PFSK-1 (cell line): ENCODE results near the gene WSB1.
A peak's percentile ranks its signal among the peaks of the same experiment; 100 is the strongest.

Source experiments
- FOXP2 ChIP-seq: optimal IDR thresholded peaks from 2 replicates; pipeline ENCODE3; 2011; ENCODE audit warnings: borderline replicate concordance, control low read depth, inconsistent platforms; ENCODE audit not compliant: insufficient read depth; ENCODE audit errors: extremely low read length, extremely low read depth
- POLR2AphosphoS5 ChIP-seq: IDR thresholded peaks from 2 replicates; pipeline ENCODE4 v1.6.1; 2012; ENCODE audit warnings: low read depth, mild to moderate bottlenecking, control low read depth, low read length, moderate library complexity
- SIN3A ChIP-seq: IDR thresholded peaks from 2 replicates; pipeline ENCODE4 v1.6.1; 2012; ENCODE audit warnings: mild to moderate bottlenecking, low read length, moderate library complexity, borderline replicate concordance; ENCODE audit not compliant: insufficient read depth
- TAF1 ChIP-seq: IDR thresholded peaks from 2 replicates; pipeline ENCODE4 v1.6.1; 2012; ENCODE audit warnings: low read length, control low read depth, borderline replicate concordance; ENCODE audit not compliant: insufficient read depth
- TF ChIP-seq, protein P1 (sequence below), 2 experiments: IDR thresholded peaks; 2 replicates each; pipeline versions ENCODE4 v1.6.1 to v1.8.0; 2011 to 2012; ENCODE audit warnings: low read depth in 2 of 2, low read length in 2 of 2, control low read depth in 1 of 2, inconsistent platforms in 1 of 2, mild to moderate bottlenecking in 1 of 2, moderate library complexity in 1 of 2; ENCODE audit not compliant: insufficient read depth in 1 of 2

The WSB1 gene

DNA sequence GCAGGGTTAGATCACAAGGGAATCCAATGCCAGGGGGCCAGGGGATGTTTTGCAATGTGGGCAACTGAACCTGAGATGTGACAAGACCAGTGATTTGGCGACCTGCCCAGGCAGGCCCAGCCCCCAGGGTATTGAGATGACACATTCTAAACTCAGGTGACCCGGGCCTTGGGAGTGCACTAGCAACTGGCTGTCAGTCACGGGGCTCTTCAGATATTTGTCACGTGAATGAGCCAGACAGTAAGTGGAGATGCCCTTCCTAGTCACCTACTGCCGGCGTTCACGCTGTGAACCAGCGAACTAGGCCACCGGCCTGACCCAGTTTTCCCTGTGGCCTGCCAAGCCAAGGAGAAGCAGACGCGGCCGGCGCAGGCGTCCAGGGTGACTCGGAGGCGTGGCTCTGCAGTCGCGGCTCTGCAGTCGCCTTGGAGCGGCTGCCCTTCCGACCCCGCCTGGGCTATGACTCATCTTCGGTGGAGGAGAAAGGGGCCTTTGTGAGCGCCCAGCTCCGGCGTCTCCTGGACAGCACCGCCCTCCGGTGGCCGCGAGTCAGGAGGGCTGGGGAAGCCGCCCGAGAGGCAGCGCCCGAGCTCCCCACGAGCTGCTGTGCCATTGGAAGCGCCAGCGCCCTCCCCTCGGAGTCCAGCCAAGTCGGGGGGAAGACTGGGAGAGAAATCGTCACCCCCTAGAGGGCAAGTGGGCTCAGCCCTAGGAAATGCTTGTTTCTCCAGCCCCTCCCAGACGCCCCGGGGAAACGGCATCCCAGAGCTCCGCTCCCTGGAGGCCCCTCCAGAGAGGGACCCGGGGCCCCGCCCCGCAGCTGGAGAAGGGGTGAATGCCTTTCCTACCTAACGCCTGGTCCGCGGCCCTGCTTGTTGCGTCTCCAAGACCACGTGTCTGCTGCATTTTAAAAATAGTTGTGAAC is 38.8 kb downstream of the WSB1 start:
- TF ChIP-seq FOXP2 (peak; percentile 84), TAF1 (no peak), POLR2AphosphoS5 (peak; percentile 49; the same call in 1 of the 2 replicates), SIN3A (0 out of 2 replicates have a peak, but pooled peaks have one; percentile 30)
- TF ChIP-seq, protein P1, sequence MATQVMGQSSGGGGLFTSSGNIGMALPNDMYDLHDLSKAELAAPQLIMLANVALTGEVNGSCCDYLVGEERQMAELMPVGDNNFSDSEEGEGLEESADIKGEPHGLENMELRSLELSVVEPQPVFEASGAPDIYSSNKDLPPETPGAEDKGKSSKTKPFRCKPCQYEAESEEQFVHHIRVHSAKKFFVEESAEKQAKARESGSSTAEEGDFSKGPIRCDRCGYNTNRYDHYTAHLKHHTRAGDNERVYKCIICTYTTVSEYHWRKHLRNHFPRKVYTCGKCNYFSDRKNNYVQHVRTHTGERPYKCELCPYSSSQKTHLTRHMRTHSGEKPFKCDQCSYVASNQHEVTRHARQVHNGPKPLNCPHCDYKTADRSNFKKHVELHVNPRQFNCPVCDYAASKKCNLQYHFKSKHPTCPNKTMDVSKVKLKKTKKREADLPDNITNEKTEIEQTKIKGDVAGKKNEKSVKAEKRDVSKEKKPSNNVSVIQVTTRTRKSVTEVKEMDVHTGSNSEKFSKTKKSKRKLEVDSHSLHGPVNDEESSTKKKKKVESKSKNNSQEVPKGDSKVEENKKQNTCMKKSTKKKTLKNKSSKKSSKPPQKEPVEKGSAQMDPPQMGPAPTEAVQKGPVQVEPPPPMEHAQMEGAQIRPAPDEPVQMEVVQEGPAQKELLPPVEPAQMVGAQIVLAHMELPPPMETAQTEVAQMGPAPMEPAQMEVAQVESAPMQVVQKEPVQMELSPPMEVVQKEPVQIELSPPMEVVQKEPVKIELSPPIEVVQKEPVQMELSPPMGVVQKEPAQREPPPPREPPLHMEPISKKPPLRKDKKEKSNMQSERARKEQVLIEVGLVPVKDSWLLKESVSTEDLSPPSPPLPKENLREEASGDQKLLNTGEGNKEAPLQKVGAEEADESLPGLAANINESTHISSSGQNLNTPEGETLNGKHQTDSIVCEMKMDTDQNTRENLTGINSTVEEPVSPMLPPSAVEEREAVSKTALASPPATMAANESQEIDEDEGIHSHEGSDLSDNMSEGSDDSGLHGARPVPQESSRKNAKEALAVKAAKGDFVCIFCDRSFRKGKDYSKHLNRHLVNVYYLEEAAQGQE (IDR thresholded peaks at IDR 0.05; ENCODE audit: insufficient read depth in 1 of 2, low read depth in 2 of 2, low read length in 2 of 2): no peak; a peak in 1 of 4 replicates

DNA sequence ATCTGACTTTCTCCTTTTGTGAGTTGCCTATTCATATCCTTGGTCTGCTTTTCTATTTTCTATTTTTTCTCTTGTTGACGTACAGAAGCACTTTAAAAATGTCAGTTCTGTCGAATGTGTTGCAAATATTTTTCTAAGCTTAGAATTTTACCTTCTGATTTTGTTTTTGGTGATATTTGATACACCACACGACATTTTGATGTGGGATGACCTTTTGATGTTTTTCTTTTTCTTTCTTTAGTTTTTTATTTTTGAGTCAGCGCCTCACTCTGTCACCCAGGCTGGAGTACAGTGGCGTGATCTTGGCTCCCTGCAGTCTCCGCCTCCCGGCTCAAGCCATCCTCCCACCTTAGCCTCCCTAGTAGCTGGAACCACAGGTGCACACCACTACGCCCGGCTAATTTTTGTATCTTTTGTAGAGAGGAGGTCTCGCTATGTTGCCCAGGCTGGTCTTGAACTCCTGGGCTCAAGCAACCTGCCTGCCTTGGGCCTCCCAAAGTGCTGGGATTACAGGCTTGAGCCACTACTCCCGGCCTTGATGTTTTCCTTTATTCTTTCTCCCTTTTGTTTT is 39.6 kb downstream of the WSB1 start:
- no peak for TF ChIP-seq TAF1
- no peak for TF ChIP-seq POLR2AphosphoS5
- no peak for TF ChIP-seq FOXP2
- no peak for TF ChIP-seq SIN3A

DNA sequence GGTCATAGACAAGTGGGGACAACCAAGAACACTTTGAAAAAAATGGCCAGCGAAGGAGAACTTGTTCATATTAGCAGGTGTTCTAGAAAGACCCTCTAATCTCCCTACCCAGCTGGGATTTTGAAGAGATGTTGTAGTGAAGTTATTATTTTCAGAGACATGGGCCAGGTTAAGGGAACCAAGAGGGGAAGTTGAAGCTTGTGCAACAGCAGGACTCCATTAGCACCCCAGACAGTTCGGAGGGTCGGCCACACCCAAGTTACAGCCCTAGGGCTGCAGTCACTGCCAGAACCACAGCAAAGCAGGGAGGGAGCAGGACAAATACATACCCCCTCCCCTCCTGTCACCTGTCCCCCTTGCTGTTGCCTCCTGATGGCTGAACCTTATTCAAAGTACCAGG is 42.3 kb downstream of the WSB1 start:
- TF ChIP-seq FOXP2 (no peak), SIN3A (no peak), POLR2AphosphoS5 (no peak), TAF1 (no peak)
- TF ChIP-seq, protein P1 (IDR thresholded peaks at IDR 0.05; ENCODE audit: insufficient read depth in 1 of 2, low read depth in 2 of 2, low read length in 2 of 2): no peak

DNA sequence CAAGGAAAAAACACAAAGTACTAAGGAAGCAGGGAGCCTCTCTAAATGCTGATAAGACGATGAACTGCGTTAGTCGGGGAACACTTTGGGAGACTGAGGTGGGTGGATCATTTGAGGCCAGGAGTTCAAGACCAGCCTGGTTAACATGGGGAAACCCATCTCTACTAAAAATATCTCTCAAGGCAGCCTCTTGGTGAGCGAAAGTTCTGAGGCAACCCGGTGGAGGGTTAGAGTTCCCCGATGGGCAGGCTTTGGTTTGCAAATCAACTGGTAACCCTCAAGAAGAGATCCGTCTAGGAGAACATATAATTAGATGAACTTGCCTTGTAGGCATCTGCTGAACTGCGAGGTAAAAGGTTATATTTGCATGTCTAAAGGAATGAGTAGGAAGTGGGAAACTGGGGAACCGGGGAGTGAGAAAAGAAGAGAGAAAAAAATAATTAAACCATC is 44.6 kb downstream of the WSB1 start:
- TF ChIP-seq TAF1 (no peak), FOXP2 (no peak), SIN3A (no peak), POLR2AphosphoS5 (no peak)
- TF ChIP-seq, protein P1 (IDR thresholded peaks at IDR 0.05; ENCODE audit: insufficient read depth in 1 of 2, low read depth in 2 of 2, low read length in 2 of 2): no peak

DNA sequence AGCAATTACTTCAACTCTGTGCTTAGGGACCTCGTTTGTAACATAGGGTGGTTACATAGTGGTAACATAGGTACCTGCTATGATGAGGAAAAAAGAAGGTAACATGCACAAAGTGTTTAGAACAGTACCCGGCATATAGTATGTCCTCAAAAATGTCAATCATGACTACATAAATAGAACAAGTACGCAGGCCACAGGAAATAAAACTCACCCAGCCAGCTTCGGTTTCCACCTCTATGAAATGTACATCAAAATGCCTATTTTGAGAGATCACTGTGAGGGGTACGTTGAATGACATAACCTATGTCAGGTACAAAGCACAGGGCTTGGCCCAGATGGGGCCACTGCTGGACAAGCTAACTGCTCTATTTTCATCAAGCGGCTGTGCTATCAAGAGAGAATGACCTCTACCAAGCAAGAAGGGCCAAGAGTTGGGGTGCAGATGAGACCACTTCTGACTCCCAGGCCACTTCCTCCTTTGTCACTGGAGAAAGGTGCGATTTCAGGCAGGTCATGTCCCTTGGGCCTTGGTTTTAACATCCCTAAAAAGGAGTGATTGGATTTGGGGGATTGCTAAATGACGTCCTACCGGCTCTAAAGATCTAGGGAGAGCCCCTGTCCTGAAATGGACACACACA is 45.4 kb downstream of the WSB1 start:
- TF ChIP-seq, protein P1 (IDR thresholded peaks at IDR 0.05; ENCODE audit: insufficient read depth in 1 of 2, low read depth in 2 of 2, low read length in 2 of 2): no peak
- TF ChIP-seq POLR2AphosphoS5 (no peak), TAF1 (no peak), SIN3A (no peak), FOXP2 (no peak)
